ENCODE measurements around the gene PRTG.

GRCh38 chr15:55654561-55655031, 88.4 kb downstream of the PRTG start:
- no peak for TF ChIP-seq RNF2 (conservative IDR thresholded peaks at IDR 0.05; ENCODE audit: low read depth)
- no peak for TF ChIP-seq ZNF530 (CRISPR knock-in tag; IDR thresholded peaks at IDR 0.05; ENCODE audit: low read depth)
- TF ChIP-seq ELF1 (CRISPR knock-in tag; IDR thresholded peaks at IDR 0.05), result no peak
- no peak for TF ChIP-seq RBM22 (optimal IDR thresholded peaks at IDR 0.05; ENCODE audit: low read length)
- no peak for TF ChIP-seq EP300 (IDR thresholded peaks at IDR 0.05; ENCODE audit: low read depth in 2 of 2, low read length in 2 of 2)
- TF ChIP-seq EP300 (CRISPR knock-in tag; IDR thresholded peaks at IDR 0.05; ENCODE audit: borderline replicate concordance), result no peak
- TF ChIP-seq KDM4B (CRISPR knock-in tag; IDR thresholded peaks at IDR 0.05), result no peak
- no peak for TF ChIP-seq ZMYM4 (CRISPR knock-in tag; IDR thresholded peaks at IDR 0.05)

Data from HepG2 (cell line).